ENCODE measurements around the gene KCNK17. TPM values are rescaled to one million over a fixed set of nuclear protein-coding genes. Genes with fewer than 3 reads are reported as not detected.

KCNK17 gene
- total RNA-seq, 2 donors from 2014 or later = 0.37 TPM; not detected in 1

GRCh38 chr6:39313526-39314272 lies 520 bp downstream of the KCNK17 start:
- Mint-ChIP-seq H3K27ac (no peak overlapping the region), H3K9me3 (no peaks in the 10 kb centered on the region), H3K4me3 (peak overlapping the region; percentile 54), H3K4me1 (peaks cover 2% of the 10 kb centered on the region), H3K36me3 (ENCODE audit: low read depth) (no peaks in the 10 kb centered on the region), H3K27me3 (ENCODE audit: insufficient read depth) (peaks cover 86% of the 10 kb centered on the region)
- DNase-seq = peak; percentile 77
- Histone ChIP-seq H3K36me3 (ENCODE audit: control insufficient read depth, insufficient read depth, low read length) (no peaks in the 10 kb centered on the region), H3K27ac (ENCODE audit: low read depth, low read length) (no peak overlapping the region), H3K9me3 (ENCODE audit: control insufficient read depth, low read length) (no peaks in the 10 kb centered on the region), H3K9ac (ENCODE audit: extremely low read depth, low read length, poor library complexity, severe bottlenecking) (no peak overlapping the region), H3K4me1 (ENCODE audit: control insufficient read depth, insufficient read depth, low read length) (no peaks in the 10 kb centered on the region), H3K27me3 (ENCODE audit: control insufficient read depth, insufficient read depth, low read length, poor library complexity, severe bottlenecking) (peaks cover 82% of the 10 kb centered on the region), H3K4me3 (ENCODE audit: low read length) (peak overlapping the region; percentile 74)
- TF ChIP-seq CTCF (conservative IDR thresholded peaks at IDR 0.05) = peak; percentile 16
- WGBS, 2 experiments (ENCODE audit: insufficient coverage in 1 of 2, insufficient read length in 1 of 2) = 1 to 3% methylated on average over 10 to 80 of the region's 80 CpGs

- Histone ChIP-seq H3K9me3 (ENCODE audit: control insufficient read depth, low read length) (no peaks in the 10 kb centered on the region), H3K4me1 (ENCODE audit: control insufficient read depth, insufficient read depth, low read length) (no peaks in the 10 kb centered on the region), H3K4me3 (ENCODE audit: low read length) (peak overlapping the region; percentile 74), H3K27me3 (ENCODE audit: control insufficient read depth, insufficient read depth, low read length, poor library complexity, severe bottlenecking) (peaks cover 79% of the 10 kb centered on the region), H3K27ac (ENCODE audit: low read depth, low read length) (no peak overlapping the region), H3K9ac (ENCODE audit: extremely low read depth, low read length, poor library complexity, severe bottlenecking) (no peak overlapping the region), H3K36me3 (ENCODE audit: control insufficient read depth, insufficient read depth, low read length) (no peaks in the 10 kb centered on the region)
- Mint-ChIP-seq H3K4me1 (peaks cover 2% of the 10 kb centered on the region), H3K9me3 (no peaks in the 10 kb centered on the region), H3K27me3 (ENCODE audit: insufficient read depth) (peaks cover 79% of the 10 kb centered on the region), H3K4me3 (peak overlapping the region; percentile 54), H3K27ac (no peak overlapping the region), H3K36me3 (ENCODE audit: low read depth) (no peaks in the 10 kb centered on the region)
- WGBS, 2 experiments (ENCODE audit: insufficient coverage in 1 of 2, insufficient read length in 1 of 2) = 41 to 69% methylated on average over 7 to 45 of the region's 45 CpGs
- no peak for DNase-seq
- no peak for TF ChIP-seq CTCF (conservative IDR thresholded peaks at IDR 0.05)
Observed at GRCh38 chr6:39312912-39313525, 1.2 kb downstream of the KCNK17 start.

GRCh38 chr6:39310542-39310941 lies 3.7 kb downstream of the KCNK17 start:
- no peak overlapping the region for H3K4me3 ChIP-seq (ENCODE audit: low read length)
- H3K9me3 ChIP-seq (ENCODE audit: control insufficient read depth, low read length) = no peaks in the 10 kb centered on the region
- 63 to 70% methylated on average over 3 to 4 of the region's 4 CpGs for WGBS, 2 experiments (ENCODE audit: insufficient coverage in 1 of 2, insufficient read length in 1 of 2)
- no peak overlapping the region for H3K9ac ChIP-seq (ENCODE audit: extremely low read depth, low read length, poor library complexity, severe bottlenecking)
- Mint-ChIP-seq H3K36me3 (ENCODE audit: low read depth) (no peaks in the 10 kb centered on the region), H3K27ac (no peak overlapping the region), H3K9me3 (no peaks in the 10 kb centered on the region), H3K27me3 (ENCODE audit: insufficient read depth) (peaks cover 63% of the 10 kb centered on the region), H3K4me1 (peaks cover 2% of the 10 kb centered on the region), H3K4me3 (no peak overlapping the region)
- DNase-seq = no peak
- TF ChIP-seq CTCF (conservative IDR thresholded peaks at IDR 0.05) = no peak
- no peaks in the 10 kb centered on the region for H3K4me1 ChIP-seq (ENCODE audit: control insufficient read depth, insufficient read depth, low read length)
- H3K27me3 ChIP-seq (ENCODE audit: control insufficient read depth, insufficient read depth, low read length, poor library complexity, severe bottlenecking) = peaks cover 60% of the 10 kb centered on the region
- no peak overlapping the region for H3K27ac ChIP-seq (ENCODE audit: low read depth, low read length)
- no peaks in the 10 kb centered on the region for H3K36me3 ChIP-seq (ENCODE audit: control insufficient read depth, insufficient read depth, low read length)

Data from endodermal cell (in vitro differentiated cells).